CD4-positive, alpha-beta T cell treated with Interleukin-6 at 100 ng/mL for 8 hours (primary cell): ENCODE results near the gene TICAM2.

Experiments used
- DNase-seq: peaks from one replicate; pipeline ENCODE4 v3.0.0-alpha.2; 2020; ENCODE audit warnings: mixed read lengths, low spot score

The TICAM2 gene

GRCh38 chr5:115531787-115532367 lies 70.4 kb downstream of the TICAM2 start:
- no peak for DNase-seq

GRCh38 chr5:115531380-115531779 lies 70.9 kb downstream of the TICAM2 start:
- no peak for DNase-seq

DNA sequence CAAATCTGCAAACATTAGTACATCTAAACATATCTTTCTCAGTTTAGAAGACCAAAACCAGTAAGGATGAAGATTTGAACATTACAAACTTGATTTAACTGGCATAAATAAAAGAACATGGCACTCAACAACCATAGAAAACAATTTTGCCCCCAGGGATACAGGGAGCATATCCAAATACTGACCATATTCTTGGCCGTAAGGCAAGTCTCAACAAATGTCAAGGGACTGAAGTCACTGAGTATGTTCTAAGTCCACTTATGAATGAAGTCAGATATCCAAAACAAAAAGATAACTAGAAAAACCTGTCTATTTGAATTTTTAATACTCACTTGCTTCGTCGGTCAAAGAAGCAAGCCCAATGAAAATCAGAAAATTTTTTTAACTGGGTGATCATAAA lies 71.9 kb downstream of the TICAM2 start:
- no peak for DNase-seq
